Adrenal gland (tissue), 5 donors: ENCODE data around the gene LYG2.
"Not testable (repeated sequence)": the region's sequence is repeated elsewhere in the genome, so short reads cannot be mapped to it uniquely, and the experiment has no call there.

Experiments used
- CTCF ChIP-seq, 6 experiments: fragments of 450-650 bp in 4 of 6; fragments of 200-600 bp in 2 of 6; sonication (generic) in 1 of 6; IDR thresholded peaks; 1 replicate in 5 of 6; 2 replicates in 1 of 6; pipeline versions ENCODE4 v1.5.1 to v1.8.0; 2016 to 2021; ENCODE audit warnings: antibody characterized with exemption in 6 of 6, mild to moderate bottlenecking in 2 of 6, moderate library complexity in 1 of 6
- POLR2A ChIP-seq, 2 donors: fragments of 450-650 bp; IDR thresholded peaks; one replicate each; pipeline ENCODE4 v1.6.1; 2017; ENCODE audit warnings: antibody characterized with exemption in 2 of 2, mild to moderate bottlenecking in 2 of 2, moderate library complexity in 1 of 2
- donor health status: DM: no; HTN: no; CAD: no.

- TF ChIP-seq POLR2A, CTCF (IDR thresholded peaks at IDR 0.05): not testable (repeated sequence)
Observed at GRCh38 chr2:99233177-99233576, 22.3 kb downstream of the LYG2 start.
